Kidney capillary endothelial cell (primary cell): Measurements from ENCODE around the gene LSM7.
A peak's percentile ranks its signal among the peaks of the same experiment; 100 is the strongest.
"Not testable (repeated sequence)": the region's sequence is repeated elsewhere in the genome, so short reads cannot be mapped to it uniquely, and the experiment has no call there.

Experiments used
- DNase-seq: peaks from one replicate; pipeline ENCODE4 v3.0.0-alpha.2; 2018; ENCODE audit warnings: low spot score

The LSM7 gene

DNA sequence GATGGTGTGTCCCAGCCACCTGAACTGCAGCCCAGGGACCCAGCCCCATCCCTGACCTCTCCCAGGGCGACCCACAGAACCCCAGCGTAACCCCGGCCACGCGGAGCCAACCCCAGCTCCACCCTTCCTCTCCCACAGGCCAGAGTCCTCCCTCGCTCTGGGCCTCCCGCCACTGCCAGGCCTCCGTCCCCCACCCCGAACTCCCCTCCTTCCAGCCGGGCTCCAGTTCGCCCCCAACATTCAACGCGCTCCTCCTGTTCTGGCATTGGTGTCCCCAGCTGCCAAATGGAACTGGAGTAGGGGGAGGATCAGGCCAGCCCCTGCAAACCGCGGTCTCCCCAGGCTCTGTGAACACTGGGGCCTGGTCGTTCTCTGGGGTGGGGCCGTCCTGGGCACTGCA, 27.9 kb downstream of the LSM7 start:
- DNase-seq, result no peak

- DNase-seq, result no peak
These were observed 32.2 kb downstream of the LSM7 start for GRCh38 chr19:2296141-2296540.

GRCh38 chr19:2294687-2295335, 33.6 kb downstream of the LSM7 start:
- DNase-seq, result peak; percentile 43

- no peak for DNase-seq
These were observed 37.1 kb downstream of the LSM7 start for GRCh38 chr19:2291185-2291751.

DNA sequence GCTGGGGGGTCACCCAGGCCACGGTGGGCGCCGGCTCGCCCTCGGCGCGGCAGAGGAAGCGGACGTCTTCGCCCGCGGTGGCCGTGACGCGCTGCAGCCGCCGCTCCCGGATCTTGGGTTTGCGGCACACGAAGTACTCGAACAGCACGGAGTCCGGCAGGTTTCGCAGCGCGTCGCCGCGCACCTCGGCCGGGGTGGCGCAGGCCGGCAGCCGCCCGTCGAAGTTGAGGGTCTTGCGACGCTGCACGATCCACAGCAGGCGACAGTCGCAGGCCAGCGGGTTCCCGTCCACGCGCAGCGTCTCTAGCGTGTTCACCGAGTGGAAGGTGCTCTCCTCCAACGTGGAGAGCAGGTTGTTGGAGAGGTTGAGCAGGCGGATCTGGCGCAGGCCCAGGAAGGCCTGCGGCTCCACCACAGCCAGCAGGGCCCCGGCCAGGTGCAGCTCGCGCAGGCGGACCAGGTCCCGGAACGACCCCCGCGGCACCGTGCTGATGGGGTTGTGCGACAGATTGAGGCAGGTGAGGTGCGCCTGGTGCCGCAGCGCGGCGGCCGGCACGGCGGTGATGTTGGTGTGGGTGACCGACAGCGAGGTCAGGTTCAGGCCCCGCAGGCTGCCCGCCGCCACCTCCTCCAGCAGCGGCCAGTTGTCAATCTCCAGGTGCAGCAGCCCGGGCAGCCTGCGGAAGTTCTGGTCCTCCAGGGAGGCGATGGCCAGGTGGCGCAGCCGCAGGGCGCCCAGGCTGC, 37.8 kb downstream of the LSM7 start:
- DNase-seq, result no peak

DNA sequence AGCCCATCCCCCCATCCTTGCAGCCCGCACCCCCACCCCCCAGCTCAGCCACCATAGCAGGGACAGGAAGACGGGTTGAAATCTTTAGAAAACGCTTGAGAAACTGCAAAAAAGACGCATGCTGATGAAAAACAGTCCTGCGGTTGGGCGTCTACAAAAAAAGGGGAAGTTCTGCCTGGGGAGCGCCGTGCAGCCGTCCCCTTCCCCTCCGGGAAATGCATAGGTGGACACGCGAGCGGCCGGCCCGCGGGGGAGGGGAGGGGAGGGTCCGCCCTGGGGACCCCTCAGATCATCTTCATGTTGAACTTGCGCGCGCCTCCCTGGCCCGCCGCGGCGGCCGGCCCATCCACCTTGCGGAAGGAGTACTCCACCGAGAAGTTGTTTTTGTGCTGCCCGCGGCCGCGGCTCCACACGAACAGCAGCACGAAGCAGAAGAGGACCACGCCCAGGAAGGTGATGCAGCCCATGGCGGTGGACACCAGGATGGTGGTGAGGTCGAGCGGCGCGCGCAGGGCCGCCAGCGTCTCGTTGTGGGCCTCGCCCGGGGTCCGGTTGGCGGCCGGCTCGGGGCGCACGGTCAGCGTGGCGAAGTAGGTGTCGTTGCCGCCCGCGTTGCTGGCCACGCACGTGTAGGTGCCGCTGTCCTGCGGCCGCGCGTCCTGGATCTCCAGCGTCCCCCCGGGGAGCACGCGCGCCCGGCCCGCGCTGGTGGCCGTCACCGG, 38.5 kb downstream of the LSM7 start:
- no peak for DNase-seq

DNA sequence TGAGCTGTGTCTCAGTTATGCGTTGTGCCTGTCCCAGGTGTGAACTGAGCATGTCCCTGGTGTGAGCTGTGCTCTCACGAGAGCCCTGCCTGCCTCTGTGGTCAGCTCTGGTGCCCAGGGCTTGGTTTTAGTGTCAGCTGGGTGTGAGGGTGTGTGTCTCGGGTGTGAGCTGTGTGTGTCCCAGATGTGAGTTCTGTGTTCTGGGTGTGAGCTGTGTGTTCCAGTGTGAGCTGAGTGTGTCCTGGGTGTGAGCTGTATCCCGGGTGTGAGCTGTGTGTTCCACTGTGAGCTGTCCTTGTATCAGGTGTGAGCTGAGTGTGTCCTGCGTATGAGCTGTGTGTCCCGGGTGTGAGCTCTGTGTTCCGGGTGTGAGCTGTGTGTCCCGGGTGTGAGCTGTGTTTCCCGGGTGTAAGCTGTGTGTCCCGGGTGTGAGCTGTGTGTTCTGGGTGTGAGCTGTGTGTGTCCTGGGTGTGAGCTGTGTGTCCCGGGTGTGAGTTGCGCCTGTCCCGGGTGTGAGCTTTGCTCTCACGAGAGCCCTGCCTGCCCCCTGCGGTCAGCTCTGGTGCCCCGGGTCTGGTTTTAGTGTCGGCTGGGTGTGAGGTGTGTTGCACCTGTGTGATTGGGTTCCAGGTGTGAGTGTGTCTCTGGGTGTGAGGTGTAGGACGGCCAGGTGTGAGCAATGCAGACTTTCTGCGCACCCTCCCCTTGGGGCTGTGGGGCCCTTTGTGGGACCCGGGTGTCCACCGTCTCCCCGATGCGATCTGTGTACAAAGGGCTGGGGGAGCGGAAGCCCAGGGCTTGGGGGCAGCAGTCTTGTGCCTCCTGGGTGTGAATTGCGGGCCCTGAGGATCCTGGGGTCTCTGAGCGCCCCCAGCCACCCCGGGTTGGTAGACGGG, 39.3 kb downstream of the LSM7 start:
- no peak for DNase-seq

- no peak for DNase-seq
These were observed 40.0 kb downstream of the LSM7 start for GRCh38 chr19:2288338-2288817.

GRCh38 chr19:2287585-2288337, 40.6 kb downstream of the LSM7 start:
- no peak for DNase-seq

DNA sequence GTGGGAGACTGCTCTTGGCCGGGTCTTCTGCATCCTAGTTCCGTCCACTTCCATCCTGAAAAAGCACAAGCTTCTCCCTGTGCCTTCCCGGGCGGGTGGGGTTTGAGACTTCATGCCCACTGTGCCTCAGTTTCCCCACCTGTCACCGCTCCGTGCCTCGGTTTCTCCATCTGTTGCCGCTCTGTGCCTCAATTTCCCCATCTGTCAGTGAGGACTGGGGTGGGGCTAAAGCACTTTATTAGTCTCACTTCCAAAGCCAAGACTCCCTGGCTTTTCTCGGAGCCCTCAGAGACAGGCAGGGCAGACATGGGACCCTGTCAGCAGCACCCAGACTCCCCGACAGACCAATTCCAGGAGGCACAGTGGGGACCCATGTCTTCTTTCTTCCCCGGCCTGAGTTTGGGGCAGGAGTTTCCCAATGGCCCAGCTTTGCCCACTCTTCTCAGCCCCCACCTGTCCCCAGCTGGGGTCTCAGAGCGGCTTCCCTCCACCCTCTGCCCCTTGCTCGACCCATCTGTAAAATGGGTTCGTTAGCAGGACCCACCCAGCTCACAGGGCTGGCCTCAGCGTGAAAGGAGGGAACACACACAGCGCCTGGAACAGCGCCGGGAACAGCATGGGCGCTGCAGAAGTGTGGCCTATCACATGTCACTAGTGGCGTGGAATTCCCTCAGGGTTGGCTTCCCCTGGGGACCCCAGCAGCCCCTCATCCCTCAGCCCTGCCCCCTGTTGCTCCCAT, 41.8 kb downstream of the LSM7 start:
- DNase-seq, result no peak

DNA sequence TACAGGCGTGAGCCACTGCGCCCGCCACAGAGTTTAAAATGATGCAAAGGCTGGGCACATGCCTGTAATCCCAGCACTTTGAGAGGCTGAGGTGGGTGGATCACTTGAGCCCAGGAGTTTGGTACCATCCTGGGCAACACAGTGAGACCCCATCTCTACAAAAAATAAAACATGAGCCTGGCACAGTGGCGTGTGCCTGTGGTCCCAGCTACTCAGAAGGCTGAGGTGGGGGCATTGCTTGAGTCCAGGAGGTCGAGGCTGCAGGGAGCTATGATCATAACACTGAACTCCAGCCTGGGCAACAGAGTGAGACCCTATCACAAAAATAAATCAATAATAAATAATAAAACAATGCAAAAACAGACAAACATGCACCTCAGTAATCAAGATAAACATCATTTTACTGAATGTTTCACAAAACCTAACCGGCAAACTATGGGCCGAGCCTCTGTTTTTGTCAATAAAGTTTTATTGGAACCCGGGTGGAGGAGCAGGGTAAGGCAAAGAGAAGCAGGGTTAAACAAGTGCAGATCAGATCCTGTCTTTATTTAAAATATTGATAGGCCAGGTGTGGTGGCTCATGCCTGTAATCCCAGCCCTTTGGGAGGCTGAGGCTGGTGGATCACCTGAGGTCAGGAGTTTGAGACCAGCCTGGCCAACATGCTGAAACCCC, 44.4 kb downstream of the LSM7 start:
- DNase-seq, result no peak

- no peak for DNase-seq
These were observed 45.5 kb downstream of the LSM7 start for GRCh38 chr19:2282862-2283237.

- DNase-seq, result no peak
These were observed 46.1 kb downstream of the LSM7 start, which contains the start of gene PEAK3 for GRCh38 chr19:2282062-2282861. TSS of gene PEAK3 (minus strand) at chr19:2282175. CDS start at chr19:2280931, 1,244 bp downstream.

DNA sequence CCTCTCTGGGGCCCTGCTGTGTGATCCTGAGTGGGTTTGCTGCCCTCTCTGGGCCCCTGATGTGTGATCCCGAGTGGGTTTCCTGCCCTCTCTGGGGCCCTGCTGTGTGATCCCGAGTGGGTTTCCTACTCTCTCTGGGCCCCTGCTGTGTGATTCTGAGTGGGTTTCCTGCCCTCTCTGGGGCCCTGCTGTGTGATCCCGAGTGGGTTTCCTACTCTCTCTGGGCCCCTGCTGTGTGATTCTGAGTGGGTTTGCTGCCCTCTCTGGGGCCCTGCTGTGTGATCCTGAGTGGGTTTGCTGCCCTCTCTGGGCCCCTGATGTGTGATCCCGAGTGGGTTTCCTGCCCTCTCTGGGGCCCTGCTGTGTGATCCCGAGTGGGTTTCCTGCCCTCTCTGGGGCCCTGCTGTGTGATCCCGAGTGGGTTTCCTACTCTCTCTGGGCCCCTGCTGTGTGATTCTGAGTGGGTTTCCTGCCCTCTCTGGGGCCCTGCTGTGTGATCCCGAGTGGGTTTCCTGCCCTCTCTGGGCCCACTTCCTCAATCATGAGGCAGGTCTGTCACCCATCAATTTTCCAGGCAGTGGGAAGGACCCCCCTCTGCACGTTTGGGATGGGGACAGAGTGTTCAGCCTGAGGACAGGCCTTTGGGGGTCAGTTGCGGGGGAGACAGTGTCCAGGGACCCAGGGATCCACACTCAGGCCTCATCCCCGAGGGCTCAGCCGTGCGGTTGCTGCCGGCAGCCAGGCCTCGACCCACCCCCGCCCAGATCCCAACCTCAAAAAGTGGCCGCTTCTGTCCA, 46.9 kb downstream of the LSM7 start:
- not testable (repeated sequence) for DNase-seq

DNA sequence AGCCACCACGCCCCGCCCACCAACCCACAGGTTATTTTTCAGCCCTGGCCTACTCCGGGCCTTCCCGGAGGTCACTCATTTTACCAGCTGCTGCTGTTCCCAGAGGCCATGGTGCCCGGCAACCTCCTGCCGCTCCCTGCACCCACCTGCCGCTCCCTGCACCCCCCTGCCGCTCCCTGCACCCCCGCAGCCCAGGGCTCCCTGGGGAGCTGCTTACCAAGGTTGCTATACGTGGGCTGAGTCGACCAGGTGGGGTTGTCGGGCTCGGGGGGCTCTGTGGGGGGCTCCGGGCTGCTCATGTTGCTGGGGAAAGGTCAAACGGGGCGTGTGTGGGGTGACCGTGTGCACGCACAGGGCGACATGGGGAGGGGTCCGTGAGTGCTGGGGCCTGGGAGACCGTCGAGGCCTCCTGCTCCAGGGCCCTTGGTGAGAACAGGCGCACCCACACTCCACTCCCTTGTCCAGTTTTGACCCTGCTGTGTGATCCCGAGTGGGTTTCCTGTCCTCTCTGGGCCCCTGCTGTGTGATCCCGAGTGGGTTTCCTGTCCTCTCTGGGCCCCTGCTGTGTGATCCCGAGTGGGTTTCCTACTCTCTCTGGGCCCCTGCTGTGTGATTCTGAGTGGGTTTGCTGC, 47.6 kb downstream of the LSM7 start:
- DNase-seq, result no peak

DNA sequence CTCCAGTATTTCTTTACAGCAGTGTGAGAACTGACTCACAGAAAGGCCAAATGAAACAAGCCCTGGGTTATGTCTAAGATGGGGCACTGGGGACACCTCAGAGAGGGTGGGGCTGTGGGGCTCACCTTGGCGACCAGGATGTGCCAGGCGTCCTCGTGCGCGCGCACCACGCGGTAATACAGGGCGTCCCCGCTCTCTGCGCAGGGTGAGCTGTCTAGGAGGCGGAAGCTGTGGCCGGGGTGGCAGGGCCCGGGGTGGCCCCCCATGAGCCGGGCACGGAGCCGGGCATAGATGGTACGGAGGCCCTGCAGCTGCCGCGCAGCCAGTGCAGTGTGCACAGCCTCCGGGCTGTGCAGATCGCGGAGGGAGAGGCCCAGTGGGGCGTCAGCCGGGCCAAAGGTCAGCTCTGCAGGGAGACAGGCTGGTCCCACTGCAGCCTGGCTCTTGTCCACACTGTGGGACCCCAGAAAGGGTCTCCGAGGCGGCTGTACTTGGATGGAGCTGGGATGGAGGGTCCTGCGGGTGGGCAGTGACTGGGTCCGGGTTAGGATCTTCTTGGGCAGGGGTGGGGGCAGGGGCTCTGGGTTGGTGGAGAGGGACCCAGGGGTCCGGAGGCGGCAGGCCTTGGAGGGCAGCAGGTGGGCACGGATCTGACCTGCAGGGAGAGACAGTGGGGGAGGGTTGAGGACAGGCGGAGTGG, 49.8 kb downstream of the LSM7 start:
- no peak for DNase-seq

GRCh38 chr19:2277138-2277537, 51.2 kb downstream of the LSM7 start:
- no peak for DNase-seq
